ENCODE data around the gene PANK1.

- TF ChIP-seq ZNF668 (CRISPR knock-in tag; IDR thresholded peaks at IDR 0.05) (no peak), ARID3A (IDR thresholded peaks at IDR 0.05; ENCODE audit: borderline replicate concordance, low read depth, low read length) (no peak), ZNF764 (CRISPR knock-in tag; IDR thresholded peaks at IDR 0.05; ENCODE audit: low read depth) (no peak), GABPB1 (CRISPR knock-in tag; IDR thresholded peaks at IDR 0.05) (no peak), CREM (IDR thresholded peaks at IDR 0.05; ENCODE audit: low read depth) (no peak), ETS1 (conservative IDR thresholded peaks at IDR 0.05; ENCODE audit: control insufficient read depth, low read depth, low read length) (no peak), SIN3B (IDR thresholded peaks at IDR 0.05; ENCODE audit: low read depth) (no peak), POLR2AphosphoS2 (IDR thresholded peaks at IDR 0.05; ENCODE audit: low read length) (no peak), RFX5 (IDR thresholded peaks at IDR 0.05; ENCODE audit: low read depth, low read length) (no peak)
- TF ChIP-seq, protein P1, sequence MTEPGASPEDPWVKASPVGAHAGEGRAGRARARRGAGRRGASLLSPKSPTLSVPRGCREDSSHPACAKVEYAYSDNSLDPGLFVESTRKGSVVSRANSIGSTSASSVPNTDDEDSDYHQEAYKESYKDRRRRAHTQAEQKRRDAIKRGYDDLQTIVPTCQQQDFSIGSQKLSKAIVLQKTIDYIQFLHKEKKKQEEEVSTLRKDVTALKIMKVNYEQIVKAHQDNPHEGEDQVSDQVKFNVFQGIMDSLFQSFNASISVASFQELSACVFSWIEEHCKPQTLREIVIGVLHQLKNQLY (CRISPR knock-in tag; conservative IDR thresholded peaks at IDR 0.05): no peak
- TF ChIP-seq, protein P2, sequence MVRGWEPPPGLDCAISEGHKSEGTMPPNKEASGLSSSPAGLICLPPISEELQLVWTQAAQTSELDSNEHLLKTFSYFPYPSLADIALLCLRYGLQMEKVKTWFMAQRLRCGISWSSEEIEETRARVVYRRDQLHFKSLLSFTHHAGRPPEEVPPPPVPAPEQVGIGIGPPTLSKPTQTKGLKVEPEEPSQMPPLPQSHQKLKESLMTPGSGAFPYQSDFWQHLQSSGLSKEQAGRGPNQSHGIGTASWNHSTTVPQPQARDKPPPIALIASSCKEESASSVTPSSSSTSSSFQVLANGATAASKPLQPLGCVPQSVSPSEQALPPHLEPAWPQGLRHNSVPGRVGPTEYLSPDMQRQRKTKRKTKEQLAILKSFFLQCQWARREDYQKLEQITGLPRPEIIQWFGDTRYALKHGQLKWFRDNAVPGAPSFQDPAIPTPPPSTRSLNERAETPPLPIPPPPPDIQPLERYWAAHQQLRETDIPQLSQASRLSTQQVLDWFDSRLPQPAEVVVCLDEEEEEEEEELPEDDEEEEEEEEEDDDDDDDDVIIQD (CRISPR knock-in tag; IDR thresholded peaks at IDR 0.05): no peak
Observed at GRCh38 chr10:89591111-89591795, 53.8 kb downstream of the PANK1 start.
